CD4-positive, alpha-beta T cell treated with Interferon gamma for 1 hour (primary cell): Measurements from ENCODE around the gene ZBTB17.
A peak's percentile ranks its signal among the peaks of the same experiment; 100 is the strongest.
"Not testable (repeated sequence)": the region's sequence is repeated elsewhere in the genome, so short reads cannot be mapped to it uniquely, and the experiment has no call there.

Experiments used
- DNase-seq: peaks from one replicate; pipeline ENCODE4 v3.0.0-alpha.2; 2020

The ZBTB17 gene

GRCh38 chr1:15985611-15986297 lies 9.9 kb upstream of the ZBTB17 start:
- no peak for DNase-seq

GRCh38 chr1:15983275-15983674 lies 7.4 kb upstream of the ZBTB17 start:
- DNase-seq, result no peak

- DNase-seq, result no peak
Measured at GRCh38 chr1:15981679-15982078, 5.8 kb upstream of the ZBTB17 start.

GRCh38 chr1:15977947-15978346 lies 2.0 kb upstream of the ZBTB17 start:
- DNase-seq, result not testable (repeated sequence)

- peak; percentile 70 for DNase-seq
Measured at GRCh38 chr1:15975358-15975804, 520 bp downstream of the ZBTB17 start.

GRCh38 chr1:15974855-15975254 lies 1.0 kb downstream of the ZBTB17 start:
- DNase-seq, result no peak

GRCh38 chr1:15973772-15974171 lies 2.1 kb downstream of the ZBTB17 start:
- no peak for DNase-seq

- no peak for DNase-seq
Measured at GRCh38 chr1:15972409-15972808, 3.5 kb downstream of the ZBTB17 start.

GRCh38 chr1:15970911-15971310 lies 5.0 kb downstream of the ZBTB17 start:
- no peak for DNase-seq

GRCh38 chr1:15969321-15969880 lies 6.5 kb downstream of the ZBTB17 start:
- DNase-seq, result no peak

GRCh38 chr1:15968172-15968571 lies 7.7 kb downstream of the ZBTB17 start:
- DNase-seq, result no peak

- DNase-seq, result no peak
Measured at GRCh38 chr1:15966956-15967344, 9.0 kb downstream of the ZBTB17 start.

GRCh38 chr1:15966081-15966955 lies 9.6 kb downstream of the ZBTB17 start:
- DNase-seq, result peak; percentile 68

GRCh38 chr1:15965228-15965767 lies 10.6 kb downstream of the ZBTB17 start:
- no peak for DNase-seq

- DNase-seq, result no peak
Measured at GRCh38 chr1:15963968-15964648, 11.8 kb downstream of the ZBTB17 start.

GRCh38 chr1:15963363-15963967 lies 12.4 kb downstream of the ZBTB17 start:
- DNase-seq, result no peak

GRCh38 chr1:15962671-15963362 lies 13.1 kb downstream of the ZBTB17 start:
- no peak for DNase-seq

GRCh38 chr1:15962176-15962575 lies 13.7 kb downstream of the ZBTB17 start:
- DNase-seq, result no peak

GRCh38 chr1:15961492-15961891 lies 14.4 kb downstream of the ZBTB17 start:
- DNase-seq, result no peak

GRCh38 chr1:15960808-15961207 lies 15.1 kb downstream of the ZBTB17 start:
- no peak for DNase-seq

GRCh38 chr1:15959827-15960446 lies 16.0 kb downstream of the ZBTB17 start:
- DNase-seq, result no peak
